Endothelial cell of umbilical vein (primary cell): ENCODE measurements around the gene QRFPR.
"Not testable (repeated sequence)": the region's sequence is repeated elsewhere in the genome, so short reads cannot be mapped to it uniquely, and the experiment has no call there.

Experiments
- EZH2 ChIP-seq: IDR thresholded peaks from 2 replicates; pipeline ENCODE4 v1.6.1; 2012; ENCODE audit warnings: borderline replicate concordance, low read depth, mild to moderate bottlenecking, moderate library complexity, low read length, inconsistent platforms; ENCODE audit not compliant: severe bottlenecking
- FOS ChIP-seq: IDR thresholded peaks from 2 replicates; pipeline ENCODE4 v1.6.1; 2011; ENCODE audit warnings: mild to moderate bottlenecking, low read length, moderate library complexity, borderline replicate concordance; ENCODE audit not compliant: insufficient read depth
- GATA2 ChIP-seq: IDR thresholded peaks from 2 replicates; pipeline ENCODE4 v1.7.0; 2011; ENCODE audit warnings: low read depth, mild to moderate bottlenecking, moderate library complexity, mixed read lengths, low read length; ENCODE audit not compliant: insufficient read length, insufficient read depth
- JUN ChIP-seq: IDR thresholded peaks from 2 replicates; pipeline ENCODE4 v1.6.1; 2011; ENCODE audit warnings: borderline replicate concordance, low read depth; ENCODE audit not compliant: insufficient read length, insufficient read depth
- MYC ChIP-seq: IDR thresholded peaks from one replicate; pipeline ENCODE4 v1.6.1; 2011; ENCODE audit warnings: mild to moderate bottlenecking, low read depth, low read length
- POLR2A ChIP-seq: IDR thresholded peaks from 2 replicates; pipeline ENCODE4 v1.6.1; 2012; ENCODE audit warnings: low read depth, mild to moderate bottlenecking, control low read depth, low read length
- POLR2AphosphoS5 ChIP-seq: IDR thresholded peaks from 2 replicates; pipeline ENCODE4 v1.6.1; 2012; ENCODE audit warnings: low read depth, mild to moderate bottlenecking, control low read depth, low read length, moderate library complexity; ENCODE audit not compliant: insufficient read depth
- TF ChIP-seq, protein P1 (sequence below), 2 donors: IDR thresholded peaks; 1 replicate in 1 of 2; 2 replicates in 1 of 2; pipeline ENCODE4 v1.5.1; 2011; ENCODE audit warnings: low read length in 2 of 2, mild to moderate bottlenecking in 2 of 2, moderate library complexity in 2 of 2, control low read depth in 1 of 2, inconsistent platforms in 1 of 2, low read depth in 1 of 2; ENCODE audit not compliant: insufficient read depth in 1 of 2; ENCODE audit errors: extremely low read depth in 1 of 2
- TF ChIP-seq, protein P2 (sequence below): IDR thresholded peaks from 2 replicates; pipeline ENCODE4 v1.6.1; 2011; ENCODE audit not compliant: insufficient read depth, insufficient read length

DNA sequence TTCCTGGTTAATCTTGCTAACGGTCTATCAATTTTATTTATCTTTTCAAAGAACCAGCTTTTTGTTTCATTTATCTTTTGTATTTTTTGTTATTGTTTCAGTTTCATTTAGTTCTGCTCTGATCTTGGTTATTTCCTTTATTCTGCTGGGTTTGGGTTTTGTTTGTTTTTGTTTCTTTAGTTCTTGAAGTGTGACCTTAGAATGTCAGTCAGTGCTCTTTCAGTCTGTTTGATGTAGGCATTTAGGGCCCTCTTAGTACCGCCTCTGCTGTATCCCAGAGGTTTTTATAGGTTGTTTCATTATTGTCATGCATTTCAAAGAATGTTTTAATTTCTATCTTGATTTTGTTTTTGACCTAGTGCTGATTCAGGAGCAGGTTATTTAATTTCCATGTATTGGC lies 27.7 kb upstream of the QRFPR start:
- not testable (repeated sequence) for TF ChIP-seq EZH2, POLR2AphosphoS5, JUN, POLR2A, MYC, FOS, GATA2
- TF ChIP-seq, protein P1, sequence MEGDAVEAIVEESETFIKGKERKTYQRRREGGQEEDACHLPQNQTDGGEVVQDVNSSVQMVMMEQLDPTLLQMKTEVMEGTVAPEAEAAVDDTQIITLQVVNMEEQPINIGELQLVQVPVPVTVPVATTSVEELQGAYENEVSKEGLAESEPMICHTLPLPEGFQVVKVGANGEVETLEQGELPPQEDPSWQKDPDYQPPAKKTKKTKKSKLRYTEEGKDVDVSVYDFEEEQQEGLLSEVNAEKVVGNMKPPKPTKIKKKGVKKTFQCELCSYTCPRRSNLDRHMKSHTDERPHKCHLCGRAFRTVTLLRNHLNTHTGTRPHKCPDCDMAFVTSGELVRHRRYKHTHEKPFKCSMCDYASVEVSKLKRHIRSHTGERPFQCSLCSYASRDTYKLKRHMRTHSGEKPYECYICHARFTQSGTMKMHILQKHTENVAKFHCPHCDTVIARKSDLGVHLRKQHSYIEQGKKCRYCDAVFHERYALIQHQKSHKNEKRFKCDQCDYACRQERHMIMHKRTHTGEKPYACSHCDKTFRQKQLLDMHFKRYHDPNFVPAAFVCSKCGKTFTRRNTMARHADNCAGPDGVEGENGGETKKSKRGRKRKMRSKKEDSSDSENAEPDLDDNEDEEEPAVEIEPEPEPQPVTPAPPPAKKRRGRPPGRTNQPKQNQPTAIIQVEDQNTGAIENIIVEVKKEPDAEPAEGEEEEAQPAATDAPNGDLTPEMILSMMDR (IDR thresholded peaks at IDR 0.05; ENCODE audit: extremely low read depth in 1 of 2, insufficient read depth in 1 of 2, low read depth in 1 of 2, low read length in 2 of 2), result not testable (repeated sequence)
- TF ChIP-seq, protein P2, sequence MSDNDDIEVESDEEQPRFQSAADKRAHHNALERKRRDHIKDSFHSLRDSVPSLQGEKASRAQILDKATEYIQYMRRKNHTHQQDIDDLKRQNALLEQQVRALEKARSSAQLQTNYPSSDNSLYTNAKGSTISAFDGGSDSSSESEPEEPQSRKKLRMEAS, result not testable (repeated sequence)
